ENCODE data around the gene CPA4. TPM values are rescaled to one million over a fixed set of nuclear protein-coding genes. Genes with fewer than 3 reads are reported as not detected.

Gene CPA4
- total and polyA plus RNA-seq, 4 donors: 0.55 to 2.3 (median 1.2) TPM

DNA sequence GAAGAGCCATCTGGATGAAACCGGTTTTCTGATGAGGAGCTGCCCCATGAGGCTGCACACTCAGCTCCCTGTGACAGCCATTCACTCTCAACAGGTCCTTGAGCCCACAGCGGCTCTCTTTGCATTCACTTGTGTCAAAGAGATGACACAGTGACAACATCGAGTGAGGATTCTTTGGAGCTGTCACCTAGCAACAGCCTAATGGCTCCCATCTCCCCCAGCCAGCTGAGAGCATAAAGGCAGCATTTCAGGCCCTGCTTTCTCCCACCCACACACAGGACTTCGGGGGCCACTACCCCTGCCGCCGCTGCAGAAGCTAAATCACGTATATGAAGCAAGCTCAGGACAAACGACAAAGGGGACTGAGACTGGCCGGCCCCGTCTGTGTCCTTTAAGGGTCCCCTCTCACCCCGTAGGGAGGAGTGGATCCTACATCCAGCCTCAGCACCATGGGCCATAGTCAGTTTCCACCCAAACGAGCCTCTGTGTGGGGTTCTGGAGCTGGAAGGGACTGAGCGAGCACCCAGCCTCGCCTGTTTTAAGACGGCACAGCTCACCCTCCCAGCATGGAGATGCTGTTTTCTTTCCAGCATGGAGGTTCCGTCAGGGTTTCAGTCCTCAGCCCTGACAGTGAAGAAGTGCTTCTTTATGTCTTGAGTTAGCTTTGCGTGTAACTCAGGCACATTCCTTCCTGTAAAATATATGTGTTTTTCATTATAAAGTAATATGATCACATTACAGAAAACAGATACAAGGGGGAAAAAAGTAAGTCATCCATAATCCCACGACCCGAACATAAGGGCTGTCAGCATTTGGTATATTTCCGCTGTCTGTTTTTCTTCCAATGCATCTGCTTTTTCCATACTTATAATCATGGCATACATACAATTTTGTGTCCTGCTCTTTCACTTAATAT is 4.9 kb downstream of the CPA4 start:
- TF ChIP-seq, protein P1, sequence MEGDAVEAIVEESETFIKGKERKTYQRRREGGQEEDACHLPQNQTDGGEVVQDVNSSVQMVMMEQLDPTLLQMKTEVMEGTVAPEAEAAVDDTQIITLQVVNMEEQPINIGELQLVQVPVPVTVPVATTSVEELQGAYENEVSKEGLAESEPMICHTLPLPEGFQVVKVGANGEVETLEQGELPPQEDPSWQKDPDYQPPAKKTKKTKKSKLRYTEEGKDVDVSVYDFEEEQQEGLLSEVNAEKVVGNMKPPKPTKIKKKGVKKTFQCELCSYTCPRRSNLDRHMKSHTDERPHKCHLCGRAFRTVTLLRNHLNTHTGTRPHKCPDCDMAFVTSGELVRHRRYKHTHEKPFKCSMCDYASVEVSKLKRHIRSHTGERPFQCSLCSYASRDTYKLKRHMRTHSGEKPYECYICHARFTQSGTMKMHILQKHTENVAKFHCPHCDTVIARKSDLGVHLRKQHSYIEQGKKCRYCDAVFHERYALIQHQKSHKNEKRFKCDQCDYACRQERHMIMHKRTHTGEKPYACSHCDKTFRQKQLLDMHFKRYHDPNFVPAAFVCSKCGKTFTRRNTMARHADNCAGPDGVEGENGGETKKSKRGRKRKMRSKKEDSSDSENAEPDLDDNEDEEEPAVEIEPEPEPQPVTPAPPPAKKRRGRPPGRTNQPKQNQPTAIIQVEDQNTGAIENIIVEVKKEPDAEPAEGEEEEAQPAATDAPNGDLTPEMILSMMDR (IDR thresholded peaks at IDR 0.05; ENCODE audit: control extremely low read depth, extremely low read depth): no peak
- no peak for ATAC-seq (ENCODE audit: insufficient read depth, low FRiP score)
- no peaks in the 10 kb centered on the region for H3K36me3 ChIP-seq (ENCODE audit: control insufficient read depth in 4 of 4, insufficient read depth in 4 of 4, low read length in 4 of 4)
- H3K4me3 ChIP-seq: no peak overlapping the region
- no peaks in the 10 kb centered on the region for H3K27me3 ChIP-seq (ENCODE audit: control insufficient read depth in 3 of 3, insufficient read depth in 3 of 3, low read length in 2 of 3)
- H3K9me3 ChIP-seq (ENCODE audit: control insufficient read depth in 4 of 4, insufficient read depth in 3 of 4, low read length in 3 of 4): no peaks in the 10 kb centered on the region
- H3K4me1 ChIP-seq (ENCODE audit: control insufficient read depth in 5 of 5, insufficient read depth in 5 of 5, low read length in 5 of 5): no peaks in the 10 kb centered on the region
- 83 to 91% methylated on average over 20 of the region's 20 CpGs for WGBS, 2 donors
- H3K9ac ChIP-seq (ENCODE audit: insufficient read depth in 1 of 2, low read length in 2 of 2): no peak overlapping the region
- H3K27ac ChIP-seq (ENCODE audit: low read depth in 1 of 2, low read length in 1 of 2): no peak overlapping the region
- no peak for DNase-seq

DNA sequence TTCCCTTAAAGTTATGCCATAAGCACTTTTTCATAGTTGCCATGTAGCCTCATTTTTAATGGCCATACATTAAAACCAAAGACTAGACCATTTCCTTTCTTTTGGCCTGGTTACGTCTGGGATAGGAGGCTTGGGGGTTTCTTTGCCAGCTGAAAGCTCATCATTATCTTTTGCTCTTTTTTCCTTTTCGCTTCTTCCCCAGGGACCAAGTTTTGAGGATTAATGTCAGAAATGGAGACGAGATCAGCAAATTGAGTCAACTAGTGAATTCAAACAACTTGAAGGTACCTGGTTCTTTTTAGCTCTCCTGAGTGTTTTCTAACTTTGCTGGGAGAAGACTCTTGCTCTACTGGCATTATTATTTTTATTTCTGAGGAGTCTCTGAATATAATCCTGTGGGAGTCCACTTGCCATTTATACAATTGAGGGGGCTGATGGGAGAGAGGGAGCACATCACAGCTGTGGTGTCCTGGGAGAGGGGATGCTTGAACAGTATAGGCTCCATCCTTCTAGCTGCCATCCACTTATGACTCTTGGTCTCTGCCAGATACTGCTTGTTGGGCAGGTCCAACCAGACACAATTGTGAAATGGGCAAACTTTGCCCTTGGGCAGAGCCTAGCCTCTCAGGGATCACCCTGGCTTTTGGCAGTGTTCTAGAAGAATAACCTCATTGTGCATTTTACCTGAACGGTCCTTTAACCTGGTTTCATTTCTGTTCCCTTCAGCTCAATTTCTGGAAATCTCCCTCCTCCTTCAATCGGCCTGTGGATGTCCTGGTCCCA is 5.8 kb downstream of the CPA4 start:
- 84 to 90% methylated on average over 5 of the region's 5 CpGs for WGBS, 2 donors
- H3K4me1 ChIP-seq (ENCODE audit: control insufficient read depth in 5 of 5, insufficient read depth in 5 of 5, low read length in 5 of 5): no peaks in the 10 kb centered on the region
- no peaks in the 10 kb centered on the region for H3K9me3 ChIP-seq (ENCODE audit: control insufficient read depth in 4 of 4, insufficient read depth in 3 of 4, low read length in 3 of 4)
- H3K27me3 ChIP-seq (ENCODE audit: control insufficient read depth in 3 of 3, insufficient read depth in 3 of 3, low read length in 2 of 3): no peaks in the 10 kb centered on the region
- no peak overlapping the region for H3K4me3 ChIP-seq
- no peak for DNase-seq
- H3K36me3 ChIP-seq (ENCODE audit: control insufficient read depth in 4 of 4, insufficient read depth in 4 of 4, low read length in 4 of 4): no peaks in the 10 kb centered on the region
- no peak overlapping the region for H3K27ac ChIP-seq (ENCODE audit: low read depth in 1 of 2, low read length in 1 of 2)
- H3K9ac ChIP-seq (ENCODE audit: insufficient read depth in 1 of 2, low read length in 2 of 2): no peak overlapping the region
- TF ChIP-seq, protein P1 (IDR thresholded peaks at IDR 0.05; ENCODE audit: control extremely low read depth, extremely low read depth): no peak
- no peak for ATAC-seq (ENCODE audit: insufficient read depth, low FRiP score)

DNA sequence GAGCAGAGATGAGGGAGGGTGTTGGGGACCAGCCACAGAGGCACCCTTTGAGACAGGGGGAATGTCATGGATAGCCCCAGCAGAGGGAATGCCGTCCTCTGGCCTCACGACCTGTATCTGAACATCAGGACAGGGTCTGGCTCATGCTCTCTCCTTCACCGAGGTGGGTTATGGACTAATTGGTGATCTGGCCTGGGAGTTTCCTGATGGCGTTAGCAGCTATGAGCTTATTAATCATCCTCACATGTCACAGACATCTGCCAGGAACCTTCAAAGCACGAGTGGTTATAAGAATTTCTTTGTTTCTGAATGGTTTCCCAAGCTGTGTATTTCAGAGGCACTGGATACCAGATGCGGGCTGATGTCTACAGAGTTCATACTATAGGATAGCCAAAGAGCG is 6.9 kb downstream of the CPA4 start:
- TF ChIP-seq, protein P1 (IDR thresholded peaks at IDR 0.05; ENCODE audit: control extremely low read depth, extremely low read depth): no peak
- no peak overlapping the region for H3K27ac ChIP-seq (ENCODE audit: low read depth in 1 of 2, low read length in 1 of 2)
- no peak overlapping the region for H3K9ac ChIP-seq (ENCODE audit: insufficient read depth in 1 of 2, low read length in 2 of 2)
- ATAC-seq (ENCODE audit: insufficient read depth, low FRiP score): no peak
- no peak for DNase-seq
- WGBS, 2 donors: 87 to 92% methylated on average over 7 of the region's 7 CpGs
- no peaks in the 10 kb centered on the region for H3K36me3 ChIP-seq (ENCODE audit: control insufficient read depth in 4 of 4, insufficient read depth in 4 of 4, low read length in 4 of 4)
- no peak overlapping the region for H3K4me3 ChIP-seq
- no peaks in the 10 kb centered on the region for H3K4me1 ChIP-seq (ENCODE audit: control insufficient read depth in 5 of 5, insufficient read depth in 5 of 5, low read length in 5 of 5)
- no peaks in the 10 kb centered on the region for H3K9me3 ChIP-seq (ENCODE audit: control insufficient read depth in 4 of 4, insufficient read depth in 3 of 4, low read length in 3 of 4)
- H3K27me3 ChIP-seq (ENCODE audit: control insufficient read depth in 3 of 3, insufficient read depth in 3 of 3, low read length in 2 of 3): no peaks in the 10 kb centered on the region
